PC-3 (cell line): Measurements from ENCODE around the gene GIPC2.

ENCODE experiments used
- CTCF ChIP-seq: fragments of 300-600 bp; sonication (generic); conservative IDR thresholded peaks from 2 replicates; pipeline ENCODE4 v1.5.1; 2017; ENCODE audit warnings: antibody characterized with exemption, low read depth, mild to moderate bottlenecking, low read length
- EZH2 ChIP-seq: fragments of 300-600 bp; sonication (generic); IDR thresholded peaks from one replicate; pipeline ENCODE4 v1.6.1; 2017; ENCODE audit warnings: antibody characterized with exemption, mild to moderate bottlenecking, low read length; ENCODE audit not compliant: unreplicated experiment
- EZH2phosphoT487 ChIP-seq: fragments of 300-600 bp; sonication (generic); IDR thresholded peaks from 2 replicates; pipeline ENCODE4 v1.6.1; 2018; ENCODE audit warnings: mild to moderate bottlenecking, antibody characterized with exemption, low read length, borderline replicate concordance

GRCh38 chr1:78094639-78095038 is 48.9 kb downstream of the GIPC2 start:
- no peak for TF ChIP-seq CTCF
- no peak for TF ChIP-seq EZH2
- TF ChIP-seq EZH2phosphoT487, result no peak
